ENCODE results near the gene CEP85L. TPM values are rescaled to one million over a fixed set of nuclear protein-coding genes. Genes with fewer than 3 reads are reported as not detected.

CEP85L gene
- polyA plus RNA-seq, 1 of the 3 experiments (the other 2 are of a cell fraction): 1.1 TPM

GRCh38 chr6:118639054-118639964 lies 12.1 kb downstream of the CEP85L start:
- Histone ChIP-seq H3K9me2 (no peaks in the 10 kb centered on the region), H3K4me1 (ENCODE audit: control insufficient read depth in 1 of 2, insufficient read depth in 2 of 2, low read depth in 1 of 2, low read length in 1 of 2) (no peaks in the 10 kb centered on the region; a peak in 2 of 4 replicates), H2AFZ (ENCODE audit: low read depth) (no peak overlapping the region), H3K4me2 (no peak overlapping the region), H3K9me3 (no peaks in the 10 kb centered on the region), H3K27me3 (ENCODE audit: insufficient read depth) (no peaks in the 10 kb centered on the region), H3K79me2 (ENCODE audit: insufficient read depth) (peaks cover 86% of the 10 kb centered on the region), H3K36me3 (replicated peaks in 1 of 2; ENCODE audit: control insufficient read depth in 1 of 2, insufficient read depth in 2 of 2, low read length in 1 of 2) (no peaks in the 10 kb centered on the region), H3K27ac (ENCODE audit: low read depth in 2 of 2, low read length in 1 of 2) (no peak overlapping the region), H4K20me1 (ENCODE audit: insufficient read depth) (0 out of 2 replicates have a peak, but pooled peaks cover 4% of the 10 kb centered on the region), H3K4me3 (ENCODE audit: low read depth in 2 of 2, low read length in 1 of 2) (no peak overlapping the region), H3K9ac (no peak overlapping the region), H3F3A (replicated peaks; ENCODE audit: insufficient read depth) (no peaks in the 10 kb centered on the region)
- WGBS (ENCODE audit: low lambda C conversion rate): 79% methylated on average over 4 of the region's 4 CpGs
- TF ChIP-seq RFX5 (IDR thresholded peaks at IDR 0.05; ENCODE audit: low read length): no peak
- no peak for TF ChIP-seq TEAD4 (IDR thresholded peaks at IDR 0.05; ENCODE audit: borderline replicate concordance, insufficient read depth)
- no peak for TF ChIP-seq MAX (IDR thresholded peaks at IDR 0.05; ENCODE audit: low read depth)
- TF ChIP-seq FOXM1 (IDR thresholded peaks at IDR 0.05; ENCODE audit: low read depth): no peak
- TF ChIP-seq GATA2 (CRISPR knock-in tag; IDR thresholded peaks at IDR 0.05): no peak
- TF ChIP-seq IRF3 (IDR thresholded peaks at IDR 0.05; ENCODE audit: low read depth, low read length): no peak
- no peak for DNase-seq
- ChIA-PET POLR2A (interaction anchor here (0.6 kb wide), 1 partner anchor 19 kb away, joined by 3 read pairs; no protein-coding TSS in a partner anchor), CTCF (interaction anchor here (1.3 to 2.2 kb wide), 2 partner anchors 59 to 73 kb away, joined by 3 to 4 read pairs; no protein-coding TSS in a partner anchor)

- H3K36me3 ChIP-seq (replicated peaks in 1 of 2; ENCODE audit: control insufficient read depth in 1 of 2, insufficient read depth in 2 of 2, low read length in 1 of 2): no peaks in the 10 kb centered on the region
- H3K4me2 ChIP-seq: no peak overlapping the region
- no peak overlapping the region for H2AFZ ChIP-seq (ENCODE audit: low read depth)
- H3F3A ChIP-seq (replicated peaks; ENCODE audit: insufficient read depth): no peaks in the 10 kb centered on the region
- peaks cover 79% of the 10 kb centered on the region for H3K79me2 ChIP-seq (ENCODE audit: insufficient read depth)
- POLR2A ChIA-PET: no interaction called here
- CTCF ChIA-PET: no interaction called here
- H3K9me2 ChIP-seq: no peaks in the 10 kb centered on the region
- H3K9me3 ChIP-seq: no peaks in the 10 kb centered on the region
- no peaks in the 10 kb centered on the region; a peak in 1 of 4 replicates for H3K4me1 ChIP-seq (ENCODE audit: control insufficient read depth in 1 of 2, insufficient read depth in 2 of 2, low read depth in 1 of 2, low read length in 1 of 2)
- TF ChIP-seq RXRA (IDR thresholded peaks at IDR 0.05; ENCODE audit: borderline replicate concordance, low read depth): no peak
- TF ChIP-seq RFX5 (IDR thresholded peaks at IDR 0.05; ENCODE audit: low read length): no peak
- no peak for TF ChIP-seq MAX (IDR thresholded peaks at IDR 0.05; ENCODE audit: low read depth)
- no peak for TF ChIP-seq USF1 (IDR thresholded peaks at IDR 0.05; ENCODE audit: borderline replicate concordance, low read depth)
- no peak for TF ChIP-seq GABPA (IDR thresholded peaks at IDR 0.05; ENCODE audit: low read depth)
- TF ChIP-seq GATA2 (CRISPR knock-in tag; IDR thresholded peaks at IDR 0.05): no peak
- TF ChIP-seq ZBTB33 (IDR thresholded peaks at IDR 0.05; ENCODE audit: borderline replicate concordance, low read depth): no peak
- H4K20me1 ChIP-seq (ENCODE audit: insufficient read depth): 0 out of 2 replicates have a peak, but pooled peaks cover 4% of the 10 kb centered on the region
- no peak overlapping the region for H3K9ac ChIP-seq
- no peak overlapping the region for H3K27ac ChIP-seq (ENCODE audit: low read depth in 2 of 2, low read length in 1 of 2)
- DNase-seq: no peak
- H3K27me3 ChIP-seq (ENCODE audit: insufficient read depth): no peaks in the 10 kb centered on the region
- H3K4me3 ChIP-seq (ENCODE audit: low read depth in 2 of 2, low read length in 1 of 2): no peak overlapping the region
Observed at GRCh38 chr6:118638288-118638687, 13.1 kb downstream of the CEP85L start.

Data from SK-N-SH (cell line).